Measurements from ENCODE around the gene PFAS.

DNA sequence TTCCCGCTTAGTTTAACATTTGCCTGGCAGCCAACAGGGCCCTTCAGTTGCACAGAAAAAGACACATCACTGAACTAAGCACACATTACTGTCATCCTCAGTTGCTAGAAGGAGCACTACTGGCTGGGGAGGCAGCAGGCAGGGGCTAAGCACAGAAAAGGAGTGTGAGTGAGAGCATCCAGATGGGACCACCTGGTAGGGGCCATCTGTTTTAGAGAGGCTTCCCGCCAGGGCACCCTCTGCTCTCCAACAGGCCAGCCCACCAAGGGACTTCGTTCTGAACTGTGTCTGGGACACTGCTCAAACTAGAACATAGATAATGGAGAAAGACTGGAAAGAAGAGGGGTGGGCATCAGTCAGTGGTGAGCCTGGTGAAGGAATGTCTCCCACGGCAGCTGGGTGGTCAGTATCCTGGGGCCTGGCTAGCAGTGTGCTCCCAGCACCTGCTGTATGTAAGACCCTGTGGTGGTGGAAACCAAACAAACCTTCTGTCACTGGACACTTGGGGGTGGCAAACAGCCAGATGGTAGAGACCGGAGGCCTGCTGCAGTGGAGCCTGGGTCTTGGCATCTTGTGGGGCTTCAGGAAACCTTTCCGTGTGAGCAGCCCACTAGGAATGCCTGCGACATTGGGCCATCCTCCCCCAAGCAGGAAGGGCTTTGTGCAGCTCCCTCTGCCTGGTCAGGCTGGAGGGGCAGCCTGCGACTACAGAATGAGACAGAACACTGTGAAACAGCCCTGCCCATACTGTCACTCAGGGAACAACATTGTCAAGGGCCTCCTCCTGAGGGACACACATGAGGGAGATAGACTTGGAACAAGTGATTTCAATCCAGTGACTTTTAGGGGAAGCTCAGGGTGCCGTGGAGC lies 26.6 kb downstream of the PFAS start:
- TF ChIP-seq CTCF (IDR thresholded peaks at IDR 0.05; ENCODE audit: insufficient read depth, low read length, poor library complexity, severe bottlenecking) (no peak), EZH2phosphoT487 (conservative IDR thresholded peaks at IDR 0.05; ENCODE audit: low read length) (no peak)
